Activated naive CD8-positive, alpha-beta T cell treated with anti-CD3 and anti-CD28 coated beads, Interleukin-2, amount 10 ng/mL, durations not matched to agents 7 days and 5 days (primary cell): ENCODE results near the gene C1orf35. TPM values are rescaled to one million over a fixed set of nuclear protein-coding genes. Genes with fewer than 3 reads are reported as not detected.

Source experiments
- ATAC-seq: fragments of 150-1000 bp; cut with Tn5 transposase; one replicate; pipeline ENCODE4 v1.10.0; 2021; ENCODE audit warnings: low read depth, moderate library complexity
- POLR2A ChIA-PET: fragments of 350-600 bp; sonication (Branson Sonifier 250); formaldehyde crosslinking; loops from one replicate; lab custom pipeline; 2021; ENCODE audit warnings: antibody characterized with exemption; lab: Charles Lee
- DNase-seq: peaks from one replicate; pipeline ENCODE4 v3.0.0; 2021
- H3K27ac Mint-ChIP-seq: one replicate; pipeline ENCODE4 v1.8.0; 2022; ENCODE audit warnings: mild to moderate bottlenecking, mixed read lengths
- H3K27me3 Mint-ChIP-seq: one replicate; pipeline ENCODE4 v1.8.0; 2022; ENCODE audit warnings: mild to moderate bottlenecking, moderate library complexity, mixed read lengths
- H3K36me3 Mint-ChIP-seq: one replicate; pipeline ENCODE4 v1.8.0; 2021; ENCODE audit warnings: mild to moderate bottlenecking, mixed read lengths
- H3K4me1 Mint-ChIP-seq: one replicate; pipeline ENCODE4 v1.8.0; 2021; ENCODE audit warnings: mixed read lengths
- H3K4me3 Mint-ChIP-seq: one replicate; pipeline ENCODE4 v1.8.0; 2022; ENCODE audit warnings: mild to moderate bottlenecking, moderate library complexity, mixed read lengths
- H3K9me3 Mint-ChIP-seq: one replicate; pipeline ENCODE4 v1.8.0; 2021; ENCODE audit warnings: mixed read lengths
- total RNA-seq, 2 experiments: library from RNA; stranded (reverse); gene quantifications; one replicate each; pipeline ENCODE4 v1.2.3, GENCODE V29; 2021

C1orf35 gene
- total RNA-seq, 2 experiments from 2014 or later = 25.2 to 29.2 TPM

DNA sequence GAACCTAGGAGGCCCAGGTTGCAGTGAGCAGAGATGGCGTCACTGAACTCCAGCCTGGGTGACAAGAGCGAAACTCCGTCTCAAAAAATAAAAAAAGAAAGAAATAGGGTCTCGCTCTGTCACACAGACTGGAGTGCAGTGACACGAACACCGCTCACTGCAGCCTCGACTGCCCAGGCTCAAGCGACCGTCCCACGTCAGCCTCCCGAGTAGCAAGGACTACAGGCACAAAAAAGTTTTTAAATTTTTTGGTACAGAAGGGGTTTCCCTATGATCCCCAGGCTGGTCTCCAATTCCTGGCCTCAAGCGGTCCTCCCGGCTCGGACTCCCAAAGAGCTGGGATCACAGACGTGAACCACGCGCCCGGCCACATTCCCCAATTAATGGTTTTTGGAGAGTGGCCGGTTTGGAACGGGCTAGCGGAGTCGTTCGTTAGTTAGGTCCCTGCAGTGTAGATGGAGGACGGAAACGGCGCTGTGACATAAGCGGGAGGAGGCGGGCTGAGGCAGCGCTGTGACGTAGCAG, 36.3 kb upstream of the C1orf35 start:
- Mint-ChIP-seq H3K9me3 (no peaks in the 10 kb centered on the region), H3K27ac (peak overlapping the region; percentile 98)

DNA sequence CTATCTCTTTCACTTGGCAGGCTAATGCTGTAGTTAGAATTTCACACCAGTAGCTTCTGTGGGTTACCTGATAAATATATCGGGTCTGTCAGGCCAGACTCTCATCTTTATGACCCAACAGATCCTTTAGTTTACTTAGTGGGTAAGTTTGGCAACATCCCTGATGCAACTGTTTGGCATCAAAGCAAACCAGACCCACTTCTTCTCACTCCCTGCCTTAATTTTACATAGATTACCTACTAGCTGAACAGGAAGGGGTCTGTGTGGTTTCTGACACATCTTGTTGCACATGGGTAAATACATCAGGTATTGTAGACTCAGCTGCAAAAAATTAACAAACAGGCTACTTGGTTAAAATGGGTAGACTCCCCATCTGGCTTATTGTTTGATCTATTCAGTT, 33.8 kb upstream of the C1orf35 start:
- no peaks in the 10 kb centered on the region for H3K36me3 Mint-ChIP-seq
- H3K27me3 Mint-ChIP-seq = peaks cover 25% of the 10 kb centered on the region
- DNase-seq (no peak), ATAC-seq (no peak)
- peaks cover 15% of the 10 kb centered on the region for H3K4me1 Mint-ChIP-seq
- POLR2A ChIA-PET = interaction anchor here (0.9 to 6.2 kb wide), 3 partner anchors 27 to 54 kb away, joined by 3 to 62 read pairs (median 6); partner anchors contain the start of genes ARF1, IBA57 and MRPL55
- H3K4me3 Mint-ChIP-seq = no peak overlapping the region
- H3K9me3 Mint-ChIP-seq = no peaks in the 10 kb centered on the region
- peak overlapping the region; percentile 28 for H3K27ac Mint-ChIP-seq

More for the DNA sequence above, 36.3 kb upstream of the C1orf35 start:
- Mint-ChIP-seq H3K4me3 (peak overlapping the region; percentile 96), H3K36me3 (peaks cover 11% of the 10 kb centered on the region), H3K27me3 (peaks cover 21% of the 10 kb centered on the region), H3K4me1 (peaks cover 37% of the 10 kb centered on the region)
- POLR2A ChIA-PET = interaction anchor here (0.5 to 6.2 kb wide), 6 partner anchors 17 to 324 kb away, joined by 3 to 62 read pairs (median 8); partner anchors contain the start of genes IBA57, MRPL55 and TRIM11
- ATAC-seq = no peak
- DNase-seq = no peak

DNA sequence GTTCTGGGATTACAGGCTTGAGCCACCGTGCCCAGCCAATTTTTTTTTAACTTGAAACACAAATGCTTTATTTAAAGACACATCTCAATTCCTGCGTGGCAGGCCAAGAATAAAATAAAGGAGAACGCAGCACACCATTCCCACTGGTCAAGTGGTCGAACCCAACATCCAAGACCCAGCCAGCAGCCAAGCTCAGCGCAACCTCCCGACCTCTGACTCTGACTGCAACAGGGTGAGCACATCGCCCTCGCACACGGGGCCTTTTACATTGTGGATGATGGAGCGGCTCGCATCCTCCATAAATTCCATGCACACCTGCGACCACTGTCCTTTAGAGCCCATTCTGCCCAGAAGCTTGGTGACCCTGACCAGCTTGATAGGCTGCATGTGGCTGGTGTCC, 31.5 kb upstream of the C1orf35 start:
- no peak overlapping the region for H3K4me3 Mint-ChIP-seq
- peaks cover 28% of the 10 kb centered on the region for H3K27me3 Mint-ChIP-seq
- no peak for ATAC-seq
- peaks cover 19% of the 10 kb centered on the region for H3K4me1 Mint-ChIP-seq
- no peaks in the 10 kb centered on the region for H3K9me3 Mint-ChIP-seq
- no peaks in the 10 kb centered on the region for H3K36me3 Mint-ChIP-seq
- H3K27ac Mint-ChIP-seq = no peak overlapping the region
- POLR2A ChIA-PET = interaction anchor here (0.9 kb wide), 1 partner anchor 323 kb away, joined by 3 read pairs; a partner anchor contains a TSS
- no peak for DNase-seq

DNA sequence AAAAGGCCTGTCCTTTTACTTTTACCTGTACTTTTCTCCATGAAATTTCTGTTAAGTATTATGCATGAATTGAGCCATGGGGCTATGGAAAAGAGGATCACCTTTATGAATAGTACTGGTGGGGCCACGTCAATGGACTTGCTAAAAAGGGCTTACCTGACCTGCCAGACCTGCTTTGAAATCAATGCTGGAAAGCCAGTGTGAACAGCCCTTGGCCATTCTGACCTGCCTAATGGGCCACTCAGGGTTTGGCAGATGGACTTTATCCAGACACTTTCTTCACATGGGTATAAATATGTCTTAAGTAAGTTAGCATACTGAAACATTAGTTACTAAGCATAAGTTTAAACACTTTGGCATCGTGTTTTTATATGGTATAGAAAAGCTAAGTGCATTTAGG, 28.6 kb upstream of the C1orf35 start:
- no peak for ATAC-seq
- Mint-ChIP-seq H3K27me3 (peaks cover 29% of the 10 kb centered on the region), H3K9me3 (no peaks in the 10 kb centered on the region), H3K4me3 (no peak overlapping the region), H3K4me1 (peaks cover 12% of the 10 kb centered on the region), H3K27ac (no peak overlapping the region), H3K36me3 (no peaks in the 10 kb centered on the region)
- POLR2A ChIA-PET = no interaction called here
- DNase-seq = no peak

DNA sequence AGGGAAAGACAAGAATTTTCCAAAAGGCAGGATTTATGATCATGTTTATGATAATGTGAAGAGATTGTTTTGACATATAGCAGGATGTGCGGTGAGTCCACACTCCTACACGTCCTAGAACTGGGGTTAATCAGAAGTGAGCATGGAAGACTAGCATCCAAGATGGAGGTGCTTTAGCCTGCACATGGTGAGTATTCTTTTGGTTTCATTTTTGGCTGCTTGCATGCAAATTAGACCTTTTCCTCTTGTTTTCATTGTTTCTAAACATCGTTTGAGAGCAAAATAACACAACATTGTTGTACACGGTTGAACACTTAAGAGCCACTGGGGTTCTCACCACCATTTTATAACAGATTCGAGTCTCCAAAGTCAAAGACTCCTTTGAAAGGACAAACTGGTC, 22.1 kb upstream of the C1orf35 start:
- Mint-ChIP-seq H3K4me3 (no peak overlapping the region), H3K36me3 (no peaks in the 10 kb centered on the region), H3K27ac (no peak overlapping the region), H3K4me1 (peaks cover 6% of the 10 kb centered on the region), H3K27me3 (peaks cover 10% of the 10 kb centered on the region), H3K9me3 (no peaks in the 10 kb centered on the region)
- ATAC-seq (no peak), DNase-seq (no peak)
- POLR2A ChIA-PET = no interaction called here

DNA sequence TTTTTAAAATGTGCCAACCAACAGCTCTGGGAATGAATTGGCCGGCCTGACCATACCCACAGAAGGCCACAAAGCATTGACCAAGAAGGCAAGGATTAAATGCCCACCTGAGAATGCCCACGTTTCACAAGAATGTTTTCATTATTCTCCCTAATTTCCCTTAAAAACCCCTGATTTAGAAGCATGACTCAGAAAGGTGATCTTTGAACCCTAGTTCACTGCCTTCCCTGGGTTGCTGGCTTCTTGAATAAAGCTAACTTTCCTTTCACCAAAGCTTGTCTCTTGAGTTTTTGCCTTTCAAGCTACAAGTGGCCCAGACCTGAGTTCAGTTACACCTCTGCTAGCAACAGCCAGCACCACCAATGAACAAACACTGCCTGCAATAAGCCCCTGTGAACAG, 20.4 kb upstream of the C1orf35 start:
- H3K4me3 Mint-ChIP-seq = no peak overlapping the region
- ATAC-seq = no peak
- H3K36me3 Mint-ChIP-seq = peaks cover 3% of the 10 kb centered on the region
- DNase-seq = no peak
- H3K4me1 Mint-ChIP-seq = peaks cover 6% of the 10 kb centered on the region
- H3K27ac Mint-ChIP-seq = no peak overlapping the region
- H3K9me3 Mint-ChIP-seq = peaks cover 2% of the 10 kb centered on the region
- POLR2A ChIA-PET = no interaction called here
- H3K27me3 Mint-ChIP-seq = peaks cover 10% of the 10 kb centered on the region

DNA sequence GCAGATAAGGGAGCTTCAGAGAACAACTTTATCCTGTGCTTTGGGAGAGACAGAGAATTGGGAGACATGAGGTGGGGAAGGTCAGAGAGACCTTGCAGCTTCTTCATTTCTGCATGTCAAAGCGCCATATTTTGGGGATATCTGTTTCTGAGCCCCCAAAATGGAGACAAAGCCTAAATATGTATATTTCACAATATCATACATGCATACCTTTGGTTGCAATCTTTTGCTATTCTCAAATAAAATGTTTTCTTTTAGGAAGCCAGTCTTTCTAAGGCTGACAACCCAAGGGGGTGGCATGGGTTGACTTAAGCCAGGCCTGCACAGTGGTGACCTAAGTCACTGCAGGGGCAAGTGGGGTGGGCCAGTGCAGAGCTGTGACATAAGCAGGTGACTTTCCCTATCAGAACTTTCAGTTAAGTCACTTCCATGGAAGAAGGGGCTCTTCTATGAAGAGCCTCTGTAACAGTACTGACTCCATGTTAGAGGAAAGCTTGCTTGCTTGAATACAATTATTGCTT, 19.9 kb upstream of the C1orf35 start:
- DNase-seq (no peak), ATAC-seq (no peak)
- Mint-ChIP-seq H3K27me3 (peaks cover 10% of the 10 kb centered on the region), H3K4me1 (peaks cover 6% of the 10 kb centered on the region), H3K4me3 (no peak overlapping the region), H3K9me3 (peaks cover 3% of the 10 kb centered on the region), H3K27ac (no peak overlapping the region), H3K36me3 (peaks cover 5% of the 10 kb centered on the region)
- POLR2A ChIA-PET = interaction anchor here (0.7 kb wide), 1 partner anchor 13 kb away, joined by 3 read pairs; no protein-coding TSS in a partner anchor

DNA sequence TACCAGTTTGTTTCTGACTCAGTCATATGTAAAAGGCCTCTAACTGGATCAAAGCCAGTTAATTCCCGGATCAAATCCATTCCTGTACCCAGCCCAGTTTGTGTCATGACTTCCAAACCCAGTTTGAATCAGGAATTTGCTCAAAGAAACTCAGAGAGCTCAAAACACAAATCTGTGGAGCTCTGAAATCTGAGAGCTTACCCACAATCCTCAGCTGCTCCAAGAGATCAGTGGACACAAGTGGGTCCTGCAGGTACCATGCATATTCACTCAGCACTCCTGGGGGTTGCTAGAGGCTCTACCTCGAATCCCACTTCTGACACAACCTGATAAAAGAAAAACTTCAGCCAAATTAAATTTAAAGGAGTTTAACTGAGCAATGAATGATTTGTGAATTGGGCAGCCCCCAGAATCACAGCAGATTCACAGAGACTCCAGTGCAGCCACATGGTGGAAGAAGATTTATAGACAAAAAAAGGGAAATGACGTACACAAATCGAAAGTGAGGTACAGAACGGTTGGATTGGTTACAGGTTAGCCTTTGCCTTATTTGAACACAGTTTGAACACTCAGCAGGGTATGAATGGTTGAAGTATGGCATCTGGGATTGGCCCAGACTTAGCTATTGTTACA, 17.8 kb upstream of the C1orf35 start:
- Mint-ChIP-seq H3K4me3 (peak overlapping the region; percentile 64), H3K36me3 (peaks cover 10% of the 10 kb centered on the region), H3K27me3 (peaks cover 5% of the 10 kb centered on the region), H3K9me3 (peaks cover 6% of the 10 kb centered on the region), H3K4me1 (peaks cover 6% of the 10 kb centered on the region), H3K27ac (peak overlapping the region; percentile 71)
- DNase-seq (no peak), ATAC-seq (peak; percentile 68)
- POLR2A ChIA-PET = no interaction called here

DNA sequence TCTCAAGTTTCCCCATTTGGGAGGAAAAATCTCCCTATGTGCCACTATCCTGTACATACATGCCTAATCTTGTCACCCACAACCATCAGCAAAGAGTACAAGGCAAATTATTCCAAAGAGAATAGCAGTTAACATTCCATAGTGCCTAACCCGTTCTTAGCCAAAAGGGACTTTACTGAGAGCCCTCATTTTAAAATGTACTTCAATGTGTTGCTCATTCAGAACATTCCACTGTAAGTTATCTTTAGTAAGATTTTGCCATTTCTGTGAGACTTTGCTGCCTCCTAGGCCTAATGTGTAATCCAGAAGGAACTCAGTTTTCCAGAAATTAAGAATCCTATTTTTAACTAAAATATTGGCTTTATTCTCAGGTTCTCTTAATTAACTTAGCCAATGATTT, 17.2 kb upstream of the C1orf35 start:
- Mint-ChIP-seq H3K27ac (no peak overlapping the region), H3K36me3 (peaks cover 10% of the 10 kb centered on the region), H3K9me3 (peaks cover 6% of the 10 kb centered on the region), H3K27me3 (peaks cover 5% of the 10 kb centered on the region), H3K4me3 (peak overlapping the region; percentile 64), H3K4me1 (peaks cover 5% of the 10 kb centered on the region)
- DNase-seq (no peak), ATAC-seq (no peak)
- POLR2A ChIA-PET = no interaction called here

DNA sequence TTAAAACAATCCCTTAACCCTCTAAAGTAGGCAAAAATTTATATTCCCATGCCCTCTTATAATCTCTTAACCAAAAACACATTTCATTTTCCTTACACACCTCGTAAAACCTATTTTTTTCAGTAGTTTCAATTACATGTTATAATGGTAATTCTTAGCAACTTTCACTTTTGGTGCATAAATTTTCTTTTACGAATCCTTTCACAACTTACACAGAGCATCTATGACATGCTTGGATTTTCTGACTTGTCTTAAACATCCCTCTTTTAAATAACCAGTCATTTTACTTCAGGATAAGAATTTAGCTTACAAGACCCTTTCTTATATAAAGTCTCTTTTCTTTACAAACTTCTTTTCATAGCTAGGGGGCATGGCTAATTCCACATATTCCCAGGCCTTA, 14.9 kb upstream of the C1orf35 start:
- H3K27ac Mint-ChIP-seq = no peak overlapping the region
- POLR2A ChIA-PET = interaction anchor here (0.8 kb wide), 1 partner anchor 8 kb away, joined by 3 read pairs; no protein-coding TSS in a partner anchor
- DNase-seq (no peak), ATAC-seq (no peak)
- H3K4me1 Mint-ChIP-seq = peaks cover 3% of the 10 kb centered on the region
- no peak overlapping the region for H3K4me3 Mint-ChIP-seq
- H3K27me3 Mint-ChIP-seq = peaks cover 5% of the 10 kb centered on the region
- peaks cover 6% of the 10 kb centered on the region for H3K9me3 Mint-ChIP-seq
- H3K36me3 Mint-ChIP-seq = peaks cover 10% of the 10 kb centered on the region

DNA sequence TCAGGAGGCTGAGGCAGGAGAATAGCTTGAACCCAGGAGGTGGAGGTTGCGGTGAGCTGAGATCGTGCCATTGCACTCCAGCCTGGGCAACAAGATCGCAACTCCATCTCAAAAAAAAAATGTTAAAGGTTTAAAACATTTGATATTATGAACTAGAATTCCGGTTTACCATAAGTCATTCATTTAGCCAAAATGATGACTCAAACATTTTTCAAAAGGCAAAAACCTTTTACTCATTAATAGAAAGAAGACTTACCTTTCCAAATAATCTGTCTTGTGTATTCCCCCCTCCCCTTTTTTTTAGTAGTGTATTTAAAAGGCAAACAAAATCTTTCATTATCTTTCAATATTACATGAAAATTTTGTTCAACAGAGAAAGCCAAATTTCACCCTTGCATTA, 14.2 kb upstream of the C1orf35 start:
- DNase-seq = no peak
- peaks cover 3% of the 10 kb centered on the region for H3K4me1 Mint-ChIP-seq
- POLR2A ChIA-PET = no interaction called here
- peaks cover 10% of the 10 kb centered on the region for H3K36me3 Mint-ChIP-seq
- H3K27ac Mint-ChIP-seq = no peak overlapping the region
- H3K9me3 Mint-ChIP-seq = peaks cover 6% of the 10 kb centered on the region
- H3K27me3 Mint-ChIP-seq = peaks cover under 1% of the 10 kb centered on the region
- ATAC-seq = no peak
- no peak overlapping the region for H3K4me3 Mint-ChIP-seq

DNA sequence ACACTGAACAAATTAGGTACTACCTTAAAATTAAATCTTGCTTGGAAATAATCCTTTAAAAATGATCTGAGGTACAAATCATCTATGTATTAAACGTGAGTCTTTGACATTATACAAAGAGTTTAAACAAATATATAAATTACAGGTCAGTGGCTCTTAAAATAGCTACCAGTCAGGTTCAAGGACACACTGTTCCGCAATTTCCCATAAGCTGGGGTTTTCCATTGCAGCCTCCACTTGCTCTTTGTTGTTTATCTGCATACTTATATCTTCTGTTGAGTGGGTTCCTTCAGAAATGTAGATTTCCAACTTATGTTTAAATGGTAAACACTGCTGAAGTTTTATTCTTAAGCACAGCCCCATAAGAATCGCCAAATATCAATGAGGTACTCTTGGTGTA, 11.7 kb upstream of the C1orf35 start:
- H3K4me1 Mint-ChIP-seq = peaks cover 5% of the 10 kb centered on the region
- POLR2A ChIA-PET = no interaction called here
- H3K36me3 Mint-ChIP-seq = peaks cover 12% of the 10 kb centered on the region
- H3K27ac Mint-ChIP-seq = no peak overlapping the region
- DNase-seq (no peak), ATAC-seq (no peak)
- peaks cover 2% of the 10 kb centered on the region for H3K27me3 Mint-ChIP-seq
- H3K4me3 Mint-ChIP-seq = no peak overlapping the region
- H3K9me3 Mint-ChIP-seq = peaks cover 6% of the 10 kb centered on the region

DNA sequence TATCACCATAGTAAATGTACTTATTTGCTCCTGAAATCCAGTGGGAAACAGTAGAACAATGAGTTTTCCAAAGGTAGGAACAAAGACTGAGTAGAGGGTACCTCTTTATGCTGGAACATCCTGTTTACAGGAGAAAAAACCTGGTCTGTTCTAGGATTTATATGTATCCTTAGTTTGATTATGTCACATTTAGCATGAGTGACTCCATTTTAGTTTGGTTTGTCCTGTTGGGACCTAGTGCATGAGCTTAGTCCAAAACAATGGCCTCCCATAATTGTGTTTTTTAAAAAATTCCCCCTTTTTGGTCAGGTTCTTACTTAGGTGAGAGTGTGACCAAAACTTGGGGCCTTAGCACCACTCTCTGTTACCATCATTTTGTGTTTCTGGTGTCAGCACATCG, 9.5 kb upstream of the C1orf35 start:
- no peak overlapping the region for H3K27ac Mint-ChIP-seq
- peaks cover 2% of the 10 kb centered on the region for H3K9me3 Mint-ChIP-seq
- H3K27me3 Mint-ChIP-seq = peaks cover 2% of the 10 kb centered on the region
- POLR2A ChIA-PET = no interaction called here
- peaks cover 6% of the 10 kb centered on the region for H3K36me3 Mint-ChIP-seq
- no peak for DNase-seq
- H3K4me1 Mint-ChIP-seq = peaks cover 16% of the 10 kb centered on the region
- H3K4me3 Mint-ChIP-seq = no peak overlapping the region
- no peak for ATAC-seq

DNA sequence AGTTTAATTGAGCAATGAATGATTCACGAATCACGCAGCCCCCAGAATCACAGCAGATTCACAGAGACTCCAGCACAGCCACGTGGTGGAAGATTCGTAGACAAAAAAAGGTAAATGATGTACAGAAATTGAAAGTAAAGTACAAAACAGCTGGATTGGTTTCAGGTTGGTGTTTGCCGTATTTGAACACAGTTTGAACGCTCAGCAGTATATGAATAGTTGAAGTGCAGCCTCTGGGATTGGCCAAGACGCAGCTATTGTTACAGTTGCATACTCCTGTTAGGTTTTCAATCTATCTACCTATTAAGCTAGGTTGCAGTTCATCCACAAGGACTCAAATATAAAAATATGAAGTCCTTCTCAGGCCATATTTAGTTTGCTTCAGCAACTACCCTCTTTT, 9.0 kb upstream of the C1orf35 start:
- no peak for DNase-seq
- peaks cover 16% of the 10 kb centered on the region for H3K4me1 Mint-ChIP-seq
- POLR2A ChIA-PET = no interaction called here
- H3K27me3 Mint-ChIP-seq = peaks cover 2% of the 10 kb centered on the region
- no peak for ATAC-seq
- H3K27ac Mint-ChIP-seq = no peak overlapping the region
- H3K4me3 Mint-ChIP-seq = no peak overlapping the region
- H3K9me3 Mint-ChIP-seq = no peaks in the 10 kb centered on the region
- peaks cover 4% of the 10 kb centered on the region for H3K36me3 Mint-ChIP-seq
